ENCODE data around the gene KRT85.

DNA sequence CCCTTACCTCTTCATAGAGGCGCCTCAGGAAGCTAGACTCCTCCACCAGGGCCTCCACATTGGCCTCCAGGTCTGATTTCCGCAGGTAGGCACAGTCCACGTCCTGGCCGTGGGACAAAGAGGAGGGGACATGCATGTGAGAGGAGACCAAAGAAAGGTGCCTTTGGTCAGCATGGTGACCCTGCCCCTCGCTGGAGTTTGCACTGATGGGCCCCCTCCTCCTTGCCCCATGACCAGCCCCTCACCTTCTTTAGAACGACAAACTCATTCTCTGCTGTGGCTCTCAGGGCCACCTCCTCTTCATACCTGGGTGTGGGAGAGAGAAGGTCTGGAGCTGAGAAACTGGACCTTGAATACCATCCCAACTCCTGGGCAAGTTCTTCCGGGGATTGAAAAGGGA lies 3.2 kb downstream of the KRT85 start:
- TF ChIP-seq, protein P1, sequence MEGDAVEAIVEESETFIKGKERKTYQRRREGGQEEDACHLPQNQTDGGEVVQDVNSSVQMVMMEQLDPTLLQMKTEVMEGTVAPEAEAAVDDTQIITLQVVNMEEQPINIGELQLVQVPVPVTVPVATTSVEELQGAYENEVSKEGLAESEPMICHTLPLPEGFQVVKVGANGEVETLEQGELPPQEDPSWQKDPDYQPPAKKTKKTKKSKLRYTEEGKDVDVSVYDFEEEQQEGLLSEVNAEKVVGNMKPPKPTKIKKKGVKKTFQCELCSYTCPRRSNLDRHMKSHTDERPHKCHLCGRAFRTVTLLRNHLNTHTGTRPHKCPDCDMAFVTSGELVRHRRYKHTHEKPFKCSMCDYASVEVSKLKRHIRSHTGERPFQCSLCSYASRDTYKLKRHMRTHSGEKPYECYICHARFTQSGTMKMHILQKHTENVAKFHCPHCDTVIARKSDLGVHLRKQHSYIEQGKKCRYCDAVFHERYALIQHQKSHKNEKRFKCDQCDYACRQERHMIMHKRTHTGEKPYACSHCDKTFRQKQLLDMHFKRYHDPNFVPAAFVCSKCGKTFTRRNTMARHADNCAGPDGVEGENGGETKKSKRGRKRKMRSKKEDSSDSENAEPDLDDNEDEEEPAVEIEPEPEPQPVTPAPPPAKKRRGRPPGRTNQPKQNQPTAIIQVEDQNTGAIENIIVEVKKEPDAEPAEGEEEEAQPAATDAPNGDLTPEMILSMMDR (IDR thresholded peaks at IDR 0.05) = no peak
- TF ChIP-seq POLR2A (IDR thresholded peaks at IDR 0.05) = no peak
